ENCODE results near the gene RAB4A. TPM values are rescaled to one million over a fixed set of nuclear protein-coding genes. Genes with fewer than 3 reads are reported as not detected.

The RAB4A gene
- total RNA-seq, 4 donors from 2014 or later = 44.9 to 73.6 (median 60.2) TPM

- WGBS, 2 donors = 91 to 95% methylated on average over 2 of the region's 2 CpGs
- Histone ChIP-seq H3K36me3 (peaks cover 0 to 8% of the 10 kb centered on the region in 2 donors), H3K27ac (no peak overlapping the region), H3K4me3 (replicated peaks in 1 of 3) (no peak overlapping the region), H3K27me3 (no peaks in the 10 kb centered on the region), H3K9me3 (no peaks in the 10 kb centered on the region), H3K4me1 (no peaks in the 10 kb centered on the region)
- TF ChIP-seq CTCF (IDR thresholded peaks at IDR 0.05) (no peak), POLR2A (IDR thresholded peaks at IDR 0.05) (no peak)
- intact Hi-C loops (cut with DNase I) = loop anchor here (5.0 kb wide), 1 partner anchor 53 kb away; no protein-coding TSS in a partner anchor
- DNase-seq = no peak
These were observed 38.8 kb downstream of the RAB4A start for GRCh38 chr1:229309684-229310083.

- H3K9me3 ChIP-seq = no peaks in the 10 kb centered on the region
- intact Hi-C loops (cut with DNase I) = loop anchor here (5.0 kb wide), 1 partner anchor 51 kb away; no protein-coding TSS in a partner anchor
- H3K27ac ChIP-seq = no peak overlapping the region
- no peak for TF ChIP-seq POLR2A (IDR thresholded peaks at IDR 0.05)
- TF ChIP-seq CTCF (IDR thresholded peaks at IDR 0.05) = no peak
- no peak for DNase-seq
- no peaks in the 10 kb centered on the region for H3K4me1 ChIP-seq
- H3K36me3 ChIP-seq = peaks cover 0 to 8% of the 10 kb centered on the region in 2 donors
- 82 to 90% methylated on average over 6 of the region's 6 CpGs for WGBS, 2 donors
- no peaks in the 10 kb centered on the region for H3K27me3 ChIP-seq
- no peak overlapping the region for H3K4me3 ChIP-seq (replicated peaks in 1 of 3)
These were observed 39.9 kb downstream of the RAB4A start for GRCh38 chr1:229310833-229311232.

GRCh38 chr1:229316166-229316565 is 45.3 kb downstream of the RAB4A start:
- 78 to 88% methylated on average over 2 of the region's 2 CpGs for WGBS, 2 donors

GRCh38 chr1:229318056-229318455 is 47.1 kb downstream of the RAB4A start:
- H3K27ac ChIP-seq = no peak overlapping the region
- WGBS, 2 donors = 90% methylated on average over 4 of the region's 4 CpGs
- no peak overlapping the region for H3K4me3 ChIP-seq (replicated peaks in 1 of 3)
- H3K27me3 ChIP-seq = no peaks in the 10 kb centered on the region
- no peaks in the 10 kb centered on the region for H3K4me1 ChIP-seq
- intact Hi-C loops (cut with DNase I) = no loop called here
- TF ChIP-seq POLR2A (IDR thresholded peaks at IDR 0.05) (no peak), CTCF (IDR thresholded peaks at IDR 0.05) (no peak)
- H3K36me3 ChIP-seq = peaks cover 0 to 4% of the 10 kb centered on the region in 2 donors
- no peaks in the 10 kb centered on the region for H3K9me3 ChIP-seq
- DNase-seq = no peak

More at GRCh38 chr1:229316166-229316565, 45.3 kb downstream of the RAB4A start:
- H3K4me1 ChIP-seq = no peaks in the 10 kb centered on the region
- H3K36me3 ChIP-seq = peaks cover 0 to 4% of the 10 kb centered on the region in 2 donors
- no peaks in the 10 kb centered on the region for H3K9me3 ChIP-seq
- H3K27me3 ChIP-seq = no peaks in the 10 kb centered on the region
- intact Hi-C loops (cut with DNase I) = no loop called here
- DNase-seq = no peak
- H3K27ac ChIP-seq = no peak overlapping the region
- no peak overlapping the region for H3K4me3 ChIP-seq (replicated peaks in 1 of 3)
- TF ChIP-seq CTCF (IDR thresholded peaks at IDR 0.05) (no peak), POLR2A (IDR thresholded peaks at IDR 0.05) (no peak)

- no peak for DNase-seq
- 94 to 96% methylated on average over 7 of the region's 7 CpGs for WGBS, 2 donors
- intact Hi-C loops (cut with DNase I) = no loop called here
- no peak for TF ChIP-seq POLR2A (IDR thresholded peaks at IDR 0.05)
- TF ChIP-seq CTCF (IDR thresholded peaks at IDR 0.05) = no peak
- Histone ChIP-seq H3K4me1 (no peaks in the 10 kb centered on the region), H3K27ac (no peak overlapping the region), H3K4me3 (replicated peaks in 1 of 3) (no peak overlapping the region), H3K9me3 (no peaks in the 10 kb centered on the region), H3K36me3 (peaks cover 4 to 5% of the 10 kb centered on the region in 2 donors), H3K27me3 (no peaks in the 10 kb centered on the region)
These were observed 48.6 kb downstream of the RAB4A start for GRCh38 chr1:229319487-229319886.

All from thyroid gland (tissue), 4 donors.